Uterus (tissue), 4 donors: ENCODE measurements around the gene TMEM115. TPM values are rescaled to one million over a fixed set of nuclear protein-coding genes. Genes with fewer than 3 reads are reported as not detected.

Source experiments
- DNase-seq, 2 donors: peaks; one replicate each; pipeline ENCODE4 v3.0.0-alpha.2; 2019 to 2020
- H3K27ac ChIP-seq, 2 donors: fragments of 200-600 bp; sonication (generic); 1 replicate in 1 of 2; 2 replicates in 1 of 2; pipeline ENCODE4 v1.5.1; 2016 to 2018
- H3K27me3 ChIP-seq, 2 donors: fragments of 200-600 bp; sonication (generic); one replicate each; pipeline ENCODE4 v1.5.1; 2018 to 2019; ENCODE audit warnings: control low read depth in 1 of 2
- H3K36me3 ChIP-seq, 2 donors: fragments of 200-600 bp; sonication (generic); one replicate each; pipeline ENCODE4 v1.5.1; 2019; ENCODE audit warnings: control low read depth in 1 of 2
- H3K4me1 ChIP-seq, 2 donors: fragments of 200-600 bp; sonication (generic); one replicate each; pipeline ENCODE4 v1.5.1; 2018 to 2019; ENCODE audit warnings: control low read depth in 1 of 2
- H3K4me3 ChIP-seq, 2 donors: fragments of 200-600 bp; sonication (generic); 1 replicate in 1 of 2; 2 replicates in 1 of 2; pipeline ENCODE4 v1.5.1; 2018 to 2019; ENCODE audit warnings: mild to moderate bottlenecking in 1 of 2
- H3K9me3 ChIP-seq, 2 donors: fragments of 200-600 bp; sonication (generic); one replicate each; pipeline ENCODE4 v1.5.1; 2019; ENCODE audit warnings: control low read depth in 1 of 2
- CTCF ChIP-seq, 4 experiments: fragments of 200-600 bp in 2 of 4; fragments of 450-650 bp in 2 of 4; sonication (generic) in 2 of 4; IDR thresholded peaks; one replicate each; pipeline ENCODE4 v1.5.1; 2016 to 2019; ENCODE audit warnings: antibody characterized with exemption in 4 of 4, mild to moderate bottlenecking in 2 of 4, moderate library complexity in 1 of 4
- POLR2A ChIP-seq, 2 donors: fragments of 450-650 bp; IDR thresholded peaks; one replicate each; pipeline ENCODE4 v1.6.1; 2016; ENCODE audit warnings: antibody characterized with exemption in 2 of 2, mild to moderate bottlenecking in 1 of 2, moderate library complexity in 1 of 2
- intact Hi-C: fragments of 100-400 bp; cut with DNase I; formaldehyde crosslinking; loops from one replicate; pipeline ENCODE4 v1.15.1; 2023; ENCODE audit warnings: low total_unique reads
- total RNA-seq, 4 donors: library from RNA; depleted of rRNA in 3 of 4; stranded (reverse); fragments of >200 nt in 3 of 4; gene quantifications; one replicate each; pipeline versions ENCODE4 v1.1.0 to v1.2.4, GENCODE V29; 2014 to 2023
- donor health status: DM: yes; HTN: yes; CAD: no.

Gene TMEM115
- total RNA-seq, 4 donors from 2014 or later: 24.1 to 61.7 (median 37.0) TPM

- peak overlapping the region; percentile 30 to 75 for H3K27ac ChIP-seq
- TF ChIP-seq POLR2A (IDR thresholded peaks at IDR 0.05): no peak
- TF ChIP-seq CTCF (IDR thresholded peaks at IDR 0.05): no peak
- H3K4me3 ChIP-seq: peak overlapping the region; percentile 41 to 64
- no peak for DNase-seq
- no peaks in the 10 kb centered on the region for H3K27me3 ChIP-seq
- H3K9me3 ChIP-seq: no peaks in the 10 kb centered on the region
- H3K36me3 ChIP-seq: no peaks in the 10 kb centered on the region
- intact Hi-C loops: no loop called here
- H3K4me1 ChIP-seq: peaks cover 0 to 6% of the 10 kb centered on the region in 2 donors
Measured at GRCh38 chr3:50364573-50365079, 5.3 kb upstream of the TMEM115 start.

GRCh38 chr3:50359760-50360110, 414 bp upstream of the TMEM115 start:
- no peaks in the 10 kb centered on the region for H3K9me3 ChIP-seq
- peak overlapping the region in 1 of 2 donors; percentile 20 for H3K27ac ChIP-seq
- H3K4me3 ChIP-seq: peak overlapping the region in 1 of 2 donors; percentile 91
- no peak for TF ChIP-seq POLR2A (IDR thresholded peaks at IDR 0.05)
- no peak for TF ChIP-seq CTCF (IDR thresholded peaks at IDR 0.05)
- peaks cover 16 to 32% of the 10 kb centered on the region in 2 donors for H3K4me1 ChIP-seq
- H3K27me3 ChIP-seq: no peaks in the 10 kb centered on the region
- intact Hi-C loops: no loop called here
- DNase-seq: no peak
- no peaks in the 10 kb centered on the region for H3K36me3 ChIP-seq

GRCh38 chr3:50358355-50358910, 888 bp downstream of the TMEM115 start:
- Histone ChIP-seq H3K27ac (peak overlapping the region; percentile 89 to 93), H3K4me1 (peaks cover 16 to 27% of the 10 kb centered on the region in 2 donors), H3K4me3 (peak overlapping the region; percentile 67 to 91), H3K27me3 (no peaks in the 10 kb centered on the region), H3K36me3 (no peaks in the 10 kb centered on the region), H3K9me3 (no peaks in the 10 kb centered on the region)
- TF ChIP-seq POLR2A (IDR thresholded peaks at IDR 0.05) (no peak), CTCF (IDR thresholded peaks at IDR 0.05) (no peak)
- no peak for DNase-seq
- intact Hi-C loops: no loop called here

GRCh38 chr3:50357481-50357880, 1.8 kb downstream of the TMEM115 start:
- intact Hi-C loops: no loop called here
- no peak for TF ChIP-seq CTCF (IDR thresholded peaks at IDR 0.05)
- no peak for TF ChIP-seq POLR2A (IDR thresholded peaks at IDR 0.05)
- DNase-seq: no peak
- H3K27ac ChIP-seq: peak overlapping the region; percentile 8 to 93
- H3K9me3 ChIP-seq: no peaks in the 10 kb centered on the region
- H3K27me3 ChIP-seq: no peaks in the 10 kb centered on the region
- no peaks in the 10 kb centered on the region for H3K36me3 ChIP-seq
- peak overlapping the region; percentile 67 to 91 for H3K4me3 ChIP-seq
- H3K4me1 ChIP-seq: peaks cover 16 to 27% of the 10 kb centered on the region in 2 donors

GRCh38 chr3:50356553-50356952, 2.8 kb downstream of the TMEM115 start:
- no peaks in the 10 kb centered on the region for H3K36me3 ChIP-seq
- intact Hi-C loops: no loop called here
- peaks cover 16 to 31% of the 10 kb centered on the region in 2 donors for H3K4me1 ChIP-seq

More at GRCh38 chr3:50356553-50356952, 2.8 kb downstream of the TMEM115 start:
- Histone ChIP-seq H3K9me3 (no peaks in the 10 kb centered on the region), H3K4me3 (peak overlapping the region in 1 of 2 donors; percentile 67), H3K27me3 (no peaks in the 10 kb centered on the region), H3K27ac (no peak overlapping the region)
- no peak for TF ChIP-seq POLR2A (IDR thresholded peaks at IDR 0.05)
- no peak for TF ChIP-seq CTCF (IDR thresholded peaks at IDR 0.05)
- no peak for DNase-seq
